DMS 273 treated with DMSO at 0.1 percent for 48 hours (cell line): ENCODE data around the gene CCNH.

Experiments used
- DNase-seq: peaks from one replicate; lab custom pipeline; 2025; lab: John Stamatoyannopoulos, UW

CCNH gene

GRCh38 chr5:87403409-87403808 is 9.3 kb downstream of the CCNH start:
- no peak for DNase-seq

- DNase-seq: no peak
These were observed 11.1 kb downstream of the CCNH start for GRCh38 chr5:87401626-87402025.

- peak; percentile 1 for DNase-seq
These were observed 12.3 kb downstream of the CCNH start for GRCh38 chr5:87400305-87400899.

- DNase-seq: no peak
These were observed 13.0 kb downstream of the CCNH start for GRCh38 chr5:87399720-87400119.

GRCh38 chr5:87398981-87399614 is 13.6 kb downstream of the CCNH start:
- no peak for DNase-seq

GRCh38 chr5:87394411-87395165 is 18.1 kb downstream of the CCNH start:
- DNase-seq: no peak

GRCh38 chr5:87393331-87393730 is 19.4 kb downstream of the CCNH start:
- DNase-seq: no peak

GRCh38 chr5:87392801-87393200 is 19.9 kb downstream of the CCNH start:
- DNase-seq: no peak

GRCh38 chr5:87392170-87392569 is 20.6 kb downstream of the CCNH start:
- no peak for DNase-seq

- no peak for DNase-seq
These were observed 22.0 kb downstream of the CCNH start for GRCh38 chr5:87390576-87391199.

GRCh38 chr5:87390075-87390474 is 22.7 kb downstream of the CCNH start:
- DNase-seq: no peak

GRCh38 chr5:87389296-87390034 is 23.3 kb downstream of the CCNH start:
- DNase-seq: no peak

- DNase-seq: no peak
These were observed 24.6 kb downstream of the CCNH start for GRCh38 chr5:87388129-87388528.

GRCh38 chr5:87385802-87386201 is 26.9 kb downstream of the CCNH start:
- no peak for DNase-seq

GRCh38 chr5:87383216-87383615 is 29.5 kb downstream of the CCNH start:
- no peak for DNase-seq

GRCh38 chr5:87382224-87382623 is 30.5 kb downstream of the CCNH start:
- no peak for DNase-seq

- no peak for DNase-seq
These were observed 40.0 kb downstream of the CCNH start for GRCh38 chr5:87372705-87373104.

- DNase-seq: no peak
These were observed 43.3 kb downstream of the CCNH start for GRCh38 chr5:87369431-87369830.

- no peak for DNase-seq
These were observed 44.1 kb downstream of the CCNH start for GRCh38 chr5:87368601-87369000.

GRCh38 chr5:87367243-87367642 is 45.5 kb downstream of the CCNH start:
- no peak for DNase-seq

- no peak for DNase-seq
These were observed 51.1 kb downstream of the CCNH start for GRCh38 chr5:87361536-87362213.

GRCh38 chr5:87361031-87361445 is 51.7 kb downstream of the CCNH start:
- no peak for DNase-seq
